HG02763 (cell line): ENCODE results near the gene SIGLEC11.
"Not testable (repeated sequence)": the region's sequence is repeated elsewhere in the genome, so short reads cannot be mapped to it uniquely, and the experiment has no call there.

Experiments used
- ATAC-seq: cut with Tn5 transposase; IDR thresholded peaks from one replicate; pipeline ENCODE4 v1.9.1; 2021; ENCODE audit warnings: mild to moderate bottlenecking, moderate library complexity; ENCODE audit not compliant: unreplicated experiment

SIGLEC11 gene

GRCh38 chr19:49952479-49952836 lies 8.5 kb downstream of the SIGLEC11 start:
- no peak for ATAC-seq

DNA sequence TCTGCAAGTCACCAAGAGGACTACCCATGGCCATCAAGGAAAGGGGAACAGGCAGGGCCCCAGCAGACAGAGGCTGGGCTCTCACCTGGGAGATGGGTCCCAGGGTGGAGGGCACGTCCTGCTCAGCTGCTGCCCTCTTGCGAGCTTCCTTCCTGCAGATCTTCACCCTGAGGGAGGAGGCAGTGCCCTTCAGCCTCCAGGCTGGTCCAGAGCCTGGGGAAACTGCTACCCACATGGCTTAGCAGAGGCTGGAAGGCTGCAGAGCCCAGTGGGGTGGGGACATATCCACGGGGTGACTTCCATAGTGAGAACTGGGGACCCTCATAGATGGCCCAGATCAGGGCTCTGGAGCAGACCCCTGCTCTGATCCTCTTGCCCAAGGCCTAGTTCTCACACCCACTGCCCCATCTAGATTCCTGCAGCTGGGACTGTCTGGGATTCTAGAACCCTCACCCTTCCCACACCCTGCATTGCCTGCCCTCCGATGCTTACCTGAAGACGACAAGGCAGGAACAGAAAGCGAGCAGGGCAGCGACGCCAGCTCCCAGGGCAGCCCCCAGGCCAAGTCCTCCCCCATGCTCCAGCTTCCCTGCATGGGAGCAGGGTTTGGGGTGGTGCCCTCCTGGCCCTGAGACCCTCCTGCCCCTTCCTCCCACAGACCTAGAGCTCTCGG lies 9.0 kb downstream of the SIGLEC11 start:
- no peak for ATAC-seq

- no peak for ATAC-seq
These were observed 9.9 kb downstream of the SIGLEC11 start for GRCh38 chr19:49950956-49951526.

- no peak for ATAC-seq
These were observed 10.4 kb downstream of the SIGLEC11 start for GRCh38 chr19:49950590-49950948.

GRCh38 chr19:49949742-49950589 lies 11.0 kb downstream of the SIGLEC11 start:
- ATAC-seq = no peak

DNA sequence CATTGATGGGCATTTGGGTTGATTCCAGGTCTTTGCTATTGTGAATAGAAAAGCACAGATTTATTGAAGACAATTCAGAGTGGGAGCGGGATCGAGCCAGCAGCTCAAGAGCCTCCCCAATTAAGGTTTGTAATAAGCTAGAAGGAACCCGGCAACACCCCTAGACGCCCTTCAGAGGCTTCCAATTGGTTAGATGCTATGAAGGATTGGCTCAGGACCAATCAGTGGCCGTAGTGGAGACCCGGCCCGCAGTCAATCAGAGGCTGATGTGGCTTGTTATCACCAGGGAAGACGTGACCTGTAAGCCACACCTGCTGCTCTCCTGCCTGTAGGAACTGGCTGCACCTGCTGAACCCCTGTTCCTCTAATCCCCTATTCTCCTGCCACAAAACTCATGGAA lies 14.6 kb downstream of the SIGLEC11 start:
- no peak for ATAC-seq

DNA sequence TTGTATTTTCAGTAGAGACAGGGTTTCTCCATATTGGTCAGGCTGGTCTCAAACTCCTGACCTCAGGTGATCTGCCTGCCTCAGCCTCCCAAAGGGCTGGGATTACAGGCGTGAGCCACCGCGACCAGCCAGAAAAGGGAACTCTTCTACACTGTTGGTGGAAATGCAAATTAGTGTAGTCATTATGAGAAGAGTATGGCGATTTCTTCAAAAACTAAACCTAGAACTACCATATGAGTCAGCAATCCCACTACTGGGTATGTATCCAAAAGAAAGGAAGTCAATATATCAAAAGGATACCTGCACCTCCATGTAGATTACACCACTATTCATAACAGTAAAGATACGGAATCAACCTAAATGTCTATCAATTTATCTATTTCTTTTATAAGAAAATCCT lies 16.4 kb downstream of the SIGLEC11 start:
- not testable (repeated sequence) for ATAC-seq

DNA sequence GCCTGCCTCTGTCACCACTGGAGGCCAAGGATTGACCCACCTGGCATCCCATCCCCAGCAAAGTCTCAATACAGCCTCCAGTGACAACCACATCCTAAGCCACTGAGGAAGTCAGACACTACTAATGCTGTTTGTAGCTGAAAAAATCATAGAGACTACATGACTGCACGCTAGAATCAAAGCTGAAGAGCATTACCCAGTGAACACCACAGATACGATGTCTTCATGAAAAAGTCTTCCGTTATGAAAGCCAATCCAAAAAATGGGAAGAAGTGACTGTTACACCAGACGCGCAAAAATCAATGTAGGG lies 20.5 kb downstream of the SIGLEC11 start:
- no peak for ATAC-seq

GRCh38 chr19:49939721-49940481 lies 21.1 kb downstream of the SIGLEC11 start:
- no peak for ATAC-seq

GRCh38 chr19:49938662-49939061 lies 22.3 kb downstream of the SIGLEC11 start:
- ATAC-seq = no peak

DNA sequence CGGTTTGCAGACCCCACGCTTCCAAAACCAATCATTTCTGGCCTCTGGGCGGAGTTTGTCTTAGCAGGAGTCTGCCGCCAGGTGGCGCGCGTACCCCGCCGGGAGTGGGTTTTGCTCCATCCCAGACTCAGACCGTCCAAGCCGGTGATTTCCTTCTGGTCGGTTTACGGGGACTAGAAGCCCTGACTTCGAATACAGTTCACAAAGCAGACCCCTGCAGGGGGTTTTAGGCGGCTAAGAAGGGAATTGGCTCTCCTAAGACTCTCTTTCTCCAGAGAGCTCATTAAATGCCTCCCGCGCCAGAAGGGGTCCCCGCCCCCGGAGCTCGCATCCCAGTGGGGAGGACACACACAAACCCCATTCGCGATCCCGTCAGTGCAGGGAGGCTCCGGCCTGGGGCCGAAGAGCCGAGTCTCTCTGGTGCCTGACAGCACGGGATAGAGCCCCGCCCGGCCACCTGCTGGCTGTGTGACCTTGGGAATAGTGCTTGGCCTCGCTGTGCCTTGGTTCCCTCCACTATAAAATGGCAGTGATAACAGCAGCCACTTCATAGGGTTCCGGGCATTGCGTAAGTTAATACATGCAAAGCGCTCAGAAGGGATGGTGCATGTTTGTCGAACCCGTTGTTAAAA lies 23.1 kb downstream of the SIGLEC11 start:
- no peak for ATAC-seq

GRCh38 chr19:49936549-49936948 lies 24.4 kb downstream of the SIGLEC11 start:
- ATAC-seq = no peak

GRCh38 chr19:49933643-49934042 lies 27.3 kb downstream of the SIGLEC11 start:
- ATAC-seq = no peak

GRCh38 chr19:49932731-49933131 lies 28.2 kb downstream of the SIGLEC11 start:
- no peak for ATAC-seq

DNA sequence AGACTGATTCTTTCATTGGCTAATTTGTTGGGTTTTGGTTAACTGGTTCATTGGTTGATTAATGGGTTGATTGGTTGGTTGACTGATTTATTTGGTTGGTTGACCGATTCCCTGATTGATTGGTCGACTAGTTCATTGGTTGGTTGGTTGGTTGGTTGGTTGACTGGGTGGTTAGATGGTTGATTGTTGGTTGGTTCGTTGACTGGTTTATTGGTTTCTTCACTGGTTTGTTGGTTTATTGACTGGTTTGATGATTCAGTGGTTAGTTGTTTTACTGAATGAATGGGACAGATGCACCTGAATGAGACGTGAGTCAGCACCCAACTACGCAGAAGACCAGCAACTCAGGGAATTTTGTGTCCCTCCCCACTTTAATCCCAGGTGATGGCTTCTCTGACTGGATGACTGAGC lies 28.9 kb downstream of the SIGLEC11 start:
- no peak for ATAC-seq

GRCh38 chr19:49931293-49932040 lies 29.5 kb downstream of the SIGLEC11 start:
- no peak for ATAC-seq

DNA sequence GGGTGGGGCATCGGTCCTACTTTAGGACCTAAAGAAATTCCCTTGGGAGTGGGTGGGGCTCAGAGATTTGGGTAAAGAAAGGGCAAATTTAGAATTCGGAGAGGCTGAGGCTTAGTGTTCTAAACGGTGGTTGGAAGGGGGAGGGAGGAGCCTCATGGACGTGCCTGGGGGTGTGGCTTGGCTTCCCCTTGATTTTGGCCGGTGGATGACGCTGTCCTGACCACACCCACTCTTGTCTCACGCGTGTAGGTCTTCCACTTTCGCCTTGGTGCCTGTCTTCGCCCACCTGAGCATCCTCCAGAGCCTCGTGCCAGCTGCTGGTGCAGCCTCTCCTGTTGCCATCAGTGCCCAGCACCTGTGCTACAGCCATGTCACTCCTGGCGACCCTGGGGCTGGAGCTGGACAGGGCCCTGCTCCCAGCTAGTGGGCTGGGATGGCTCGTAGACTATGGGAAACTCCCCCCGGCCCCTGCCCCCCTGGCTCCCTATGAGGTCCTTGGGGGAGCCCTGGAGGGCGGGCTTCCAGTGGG lies 30.4 kb downstream of the SIGLEC11 start:
- no peak for ATAC-seq

DNA sequence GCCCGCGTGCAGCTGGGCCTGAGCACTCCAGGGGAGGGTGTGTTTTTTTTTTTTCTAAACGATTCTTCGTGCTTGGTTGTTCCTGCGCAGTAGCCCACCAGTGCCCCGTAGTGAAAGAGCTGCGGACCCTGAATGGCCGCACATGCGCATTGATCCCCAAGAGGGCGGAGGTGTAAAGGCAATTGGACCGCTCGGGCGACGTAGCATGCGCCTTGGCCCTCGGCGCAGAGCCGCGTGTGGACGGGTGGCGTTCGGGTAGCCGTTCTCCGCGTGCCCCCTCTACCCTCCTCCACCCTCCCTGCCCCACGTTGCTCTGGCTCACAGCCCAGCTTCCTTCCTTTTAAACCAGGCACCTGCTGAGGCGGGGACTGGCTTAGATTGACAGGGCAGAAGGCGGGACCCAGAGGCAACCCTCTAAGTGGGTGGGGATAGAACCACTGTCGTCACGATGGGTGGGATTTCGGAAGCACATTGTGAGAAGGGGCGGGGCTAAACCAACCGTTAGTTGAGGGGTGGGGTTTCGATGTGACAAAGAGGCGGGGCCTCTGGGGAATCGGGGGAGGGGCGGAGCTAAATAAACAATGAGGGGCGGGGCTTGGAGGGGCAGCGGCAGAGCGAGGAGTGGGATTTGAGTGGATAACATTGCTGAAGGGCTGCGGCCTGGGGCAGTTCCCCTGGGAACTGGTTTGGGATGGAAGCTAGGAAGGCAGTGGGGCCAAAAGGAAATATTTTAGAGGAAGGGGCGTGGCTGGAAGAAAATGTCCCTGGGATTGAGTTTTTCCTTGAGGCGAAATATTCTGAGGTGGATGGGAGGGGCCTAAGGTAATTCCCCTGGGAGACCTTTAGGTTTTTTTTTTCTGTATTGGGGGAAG lies 31.1 kb downstream of the SIGLEC11 start:
- ATAC-seq = peak; percentile 56

- peak; percentile 49 for ATAC-seq
These were observed 31.8 kb downstream of the SIGLEC11 start, which contains the start of the genes ATF5 and NUP62 for GRCh38 chr19:49929121-49929610. TSS of gene ATF5 (plus strand) at chr19:49929205. CDS start at chr19:49930851, 1,646 bp downstream. TSS of gene NUP62 (minus strand) at chr19:49929504. CDS start at chr19:49909807, 19,697 bp downstream.
